GM19395 (cell line): ENCODE results near the gene ABCD4.
A peak's percentile ranks its signal among the peaks of the same experiment; 100 is the strongest.
"Not testable (repeated sequence)": the region's sequence is repeated elsewhere in the genome, so short reads cannot be mapped to it uniquely, and the experiment has no call there.

ENCODE experiments used
- ATAC-seq: cut with Tn5 transposase; IDR thresholded peaks from one replicate; pipeline ENCODE4 v1.9.1; 2021; ENCODE audit warnings: mild to moderate bottlenecking, moderate library complexity; ENCODE audit not compliant: unreplicated experiment

ABCD4 gene

DNA sequence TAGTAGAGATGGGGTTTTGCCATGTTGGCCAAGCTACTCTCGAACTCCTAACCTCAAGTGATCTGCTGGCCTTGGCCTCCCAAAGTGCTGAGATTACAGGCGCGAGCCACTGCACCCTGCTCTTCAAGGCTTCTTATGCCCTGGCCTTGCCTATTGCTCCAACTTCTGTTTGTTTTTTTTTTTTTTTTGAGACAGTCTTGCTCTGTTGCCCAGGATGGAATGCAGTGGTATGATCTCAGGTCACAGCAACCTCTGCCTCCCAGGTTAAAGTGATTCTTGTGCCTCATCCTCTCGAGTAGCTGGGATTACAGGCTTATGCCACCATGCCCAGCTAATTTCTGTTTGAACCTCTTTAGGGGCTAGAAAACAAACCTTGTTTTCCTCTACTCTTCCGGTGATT lies 6.0 kb upstream of the ABCD4 start:
- no peak for ATAC-seq

DNA sequence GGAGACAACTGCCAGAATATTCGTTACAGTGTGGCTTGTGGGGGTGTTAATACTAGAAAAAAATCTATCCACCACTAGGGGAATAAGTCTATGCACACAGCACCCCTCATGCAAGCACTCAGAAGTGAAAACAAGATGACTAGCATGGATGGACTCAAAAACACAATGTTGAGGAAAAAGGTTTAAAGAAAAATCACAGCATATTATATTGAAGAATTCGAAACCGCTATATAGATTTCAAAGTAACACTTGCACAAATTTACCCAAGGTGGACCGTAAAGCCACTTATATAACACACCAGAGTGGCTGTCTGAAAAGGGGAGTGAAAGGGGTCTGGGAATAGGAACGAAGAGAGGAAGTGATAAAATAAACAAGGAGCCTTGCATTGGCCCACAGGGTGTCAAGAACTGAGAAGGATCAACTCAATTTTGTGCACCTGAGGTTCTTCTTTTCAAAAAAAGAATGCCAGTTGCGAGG lies 544 bp downstream of the ABCD4 start:
- ATAC-seq, result peak; percentile 64

DNA sequence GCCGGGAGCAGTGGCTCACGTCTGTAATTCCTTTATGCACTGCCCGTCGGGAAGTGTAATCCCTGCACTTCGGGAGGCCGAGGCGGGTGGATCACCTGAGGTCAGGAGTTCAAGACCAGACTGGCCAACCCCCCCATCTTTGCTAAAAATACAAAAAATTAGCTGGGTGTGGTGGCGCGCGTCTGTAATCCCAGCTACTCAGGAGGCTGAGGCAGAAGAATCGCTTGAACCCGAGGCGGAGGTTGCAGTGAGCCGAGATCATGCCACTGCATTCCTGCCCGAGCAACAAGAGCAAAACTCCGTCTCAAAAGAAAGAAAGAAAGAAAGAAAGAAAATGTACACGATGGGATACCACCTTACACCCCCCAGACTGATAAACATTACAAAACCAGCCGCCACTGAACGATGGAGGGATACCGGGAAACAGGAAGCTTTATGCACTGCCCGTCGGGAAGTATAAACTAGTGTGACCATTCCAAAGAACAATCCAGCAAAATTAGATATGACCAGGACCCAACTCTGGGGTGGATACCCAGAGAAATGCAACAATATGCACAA lies 1.1 kb downstream of the ABCD4 start:
- ATAC-seq, result no peak

DNA sequence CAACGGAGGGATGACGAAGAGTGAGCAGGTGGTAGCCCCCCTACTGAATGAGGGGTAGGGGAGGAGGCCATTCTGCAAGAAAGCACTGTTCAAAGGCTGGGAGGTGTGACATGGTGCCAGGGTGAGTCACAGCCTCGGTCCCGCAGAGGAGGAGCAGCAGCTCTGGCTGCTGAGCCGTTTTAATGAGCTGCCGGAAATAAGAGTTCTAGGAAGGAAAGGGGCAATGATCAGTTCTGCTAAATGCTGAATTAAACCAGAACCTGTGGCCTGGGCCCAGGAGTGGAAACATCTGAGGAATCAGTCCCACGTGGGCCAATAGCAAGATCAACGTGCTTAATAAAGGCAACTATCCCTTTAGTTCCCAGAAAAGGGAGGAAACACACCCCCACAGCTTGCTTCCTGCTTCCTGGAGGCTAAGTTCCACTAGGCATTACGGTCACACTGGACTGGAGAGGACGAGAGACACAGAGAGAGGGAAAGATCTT lies 3.6 kb downstream of the ABCD4 start:
- ATAC-seq, result no peak

DNA sequence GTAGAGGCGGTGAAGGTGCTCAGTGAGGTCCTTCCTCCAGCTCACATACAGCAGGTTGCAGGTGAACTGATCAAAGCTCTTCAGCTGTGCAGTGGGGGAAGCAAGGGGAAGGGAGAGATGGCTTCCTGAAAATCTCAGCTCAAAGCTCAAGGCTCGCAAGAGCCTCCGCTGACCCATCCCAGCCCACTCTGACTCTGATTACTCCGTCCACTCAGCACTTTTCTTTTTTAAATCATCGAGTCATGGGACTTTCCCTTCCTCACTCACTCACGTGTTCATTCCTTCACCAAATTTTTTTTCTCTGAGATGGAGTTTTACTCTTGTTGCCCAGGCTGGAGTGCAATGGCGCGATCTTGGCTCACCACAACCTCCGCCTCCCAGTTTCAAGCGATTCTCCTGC lies 4.7 kb downstream of the ABCD4 start:
- ATAC-seq, result no peak

DNA sequence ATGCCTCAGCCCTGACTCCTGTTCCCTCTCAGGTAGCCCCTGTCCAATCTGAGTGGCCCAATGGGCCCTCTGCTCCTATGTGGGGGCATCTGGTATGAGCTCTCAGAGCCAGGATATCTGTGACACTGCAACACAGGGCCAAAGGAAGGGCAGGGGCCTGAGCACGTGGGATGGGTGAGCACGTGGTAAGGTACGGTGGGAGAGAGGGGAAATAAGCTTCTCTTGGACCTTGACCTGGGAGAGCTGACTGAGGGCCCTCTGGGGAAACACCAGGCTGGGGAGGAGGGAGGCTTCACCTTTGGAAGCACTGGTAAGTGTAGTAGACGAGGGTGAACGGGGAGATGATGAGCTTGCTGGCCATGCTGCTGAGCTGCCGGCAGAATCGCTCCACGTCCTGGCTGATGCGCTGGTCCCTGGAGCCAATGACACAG lies 6.7 kb downstream of the ABCD4 start:
- no peak for ATAC-seq

DNA sequence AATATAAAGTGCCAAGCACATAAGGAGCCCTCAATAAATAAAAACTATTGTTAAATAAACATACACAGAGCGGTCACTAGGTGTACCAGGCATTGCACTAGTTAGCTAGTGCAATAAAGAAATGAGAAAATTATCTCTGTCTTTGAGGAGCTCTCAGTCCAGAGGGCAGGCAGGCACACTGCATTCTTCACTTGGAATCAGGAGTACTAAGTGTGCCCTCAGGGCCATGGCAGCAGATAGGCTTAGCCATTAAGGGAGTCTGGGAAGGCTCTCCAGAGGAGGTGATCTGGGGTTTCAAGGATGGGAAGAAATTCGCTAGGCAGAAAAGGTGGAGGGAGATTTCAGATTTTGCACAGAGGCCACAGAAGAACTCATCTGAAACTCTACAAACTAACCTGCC lies 9.1 kb downstream of the ABCD4 start:
- ATAC-seq, result no peak

DNA sequence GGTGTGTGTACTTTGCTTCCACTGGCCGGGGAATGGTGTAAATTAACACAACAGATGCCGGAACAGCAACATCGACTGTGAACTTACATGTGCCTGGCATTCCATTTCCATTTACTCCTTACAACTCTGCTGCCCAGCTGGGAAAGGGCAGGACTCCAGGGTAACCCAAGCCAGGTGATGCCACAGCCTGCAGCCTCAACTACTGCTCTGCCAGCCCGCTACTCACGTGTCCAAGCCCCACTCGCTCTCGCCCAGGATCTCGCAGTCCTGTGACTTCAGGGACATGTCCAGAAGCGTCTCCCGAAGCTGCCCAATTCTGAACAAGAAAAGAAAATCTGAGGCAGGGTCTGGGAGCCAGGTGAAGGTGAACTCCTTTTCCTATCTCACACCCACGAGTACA lies 10.7 kb downstream of the ABCD4 start:
- ATAC-seq, result no peak

DNA sequence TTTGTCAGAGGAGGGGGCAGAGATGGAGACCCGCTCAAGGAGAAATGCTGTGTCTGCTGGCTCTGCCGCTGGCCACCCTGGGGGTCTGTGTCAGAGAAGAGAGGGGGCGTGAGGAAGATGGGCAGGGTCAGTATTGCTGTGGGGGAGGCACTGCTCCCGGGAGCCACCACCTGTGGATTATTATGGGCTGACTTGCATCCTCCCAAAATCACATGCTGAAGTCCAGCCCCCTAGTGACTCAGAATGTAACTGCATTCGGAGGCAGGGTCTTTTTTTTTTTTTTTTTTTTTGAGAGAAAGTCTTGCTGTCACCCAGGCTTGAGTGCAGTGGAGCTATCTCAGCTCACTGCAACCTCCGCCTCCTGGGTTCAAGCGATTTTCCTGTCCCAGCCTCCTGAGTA lies 12.3 kb downstream of the ABCD4 start:
- ATAC-seq, result no peak

DNA sequence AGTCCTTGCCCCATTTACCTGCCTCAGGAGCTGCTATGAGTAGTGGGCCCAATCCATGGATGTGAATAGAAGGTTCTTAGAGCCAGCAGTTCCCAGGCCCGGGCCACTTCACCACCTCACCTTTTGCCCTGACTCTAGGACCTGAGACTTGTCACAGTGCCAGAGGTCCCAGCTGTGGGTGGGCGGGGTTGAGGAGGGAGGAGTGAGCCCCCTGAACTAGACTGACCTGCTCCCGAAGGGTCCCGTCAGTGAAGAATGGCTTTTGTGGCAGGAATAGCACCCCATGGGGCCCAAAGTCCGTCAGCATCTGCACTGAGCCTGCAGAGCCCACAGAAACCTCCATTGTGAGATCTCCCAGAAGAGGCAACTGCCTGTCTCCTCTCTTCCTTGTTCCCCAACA lies 12.9 kb downstream of the ABCD4 start:
- no peak for ATAC-seq

DNA sequence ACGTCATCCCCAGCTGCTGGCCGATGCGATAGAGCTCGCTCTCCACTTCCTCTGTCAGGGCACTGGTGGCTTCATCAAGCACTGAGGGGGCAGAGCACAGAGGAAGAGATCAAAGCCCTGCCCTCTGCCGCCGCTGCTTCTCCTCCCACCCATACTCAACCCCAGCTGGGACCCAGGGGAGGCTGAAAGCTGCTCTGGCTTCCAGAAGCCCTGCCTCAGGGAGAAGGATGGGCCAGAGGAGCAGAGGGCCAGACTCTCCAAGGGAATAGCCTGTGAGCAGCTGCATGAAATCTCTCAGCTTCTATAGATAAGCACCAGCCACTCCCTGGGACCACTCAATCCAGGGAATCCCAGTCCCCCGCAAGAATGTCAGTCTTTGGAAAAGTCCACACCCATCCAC lies 16.0 kb downstream of the ABCD4 start:
- no peak for ATAC-seq

DNA sequence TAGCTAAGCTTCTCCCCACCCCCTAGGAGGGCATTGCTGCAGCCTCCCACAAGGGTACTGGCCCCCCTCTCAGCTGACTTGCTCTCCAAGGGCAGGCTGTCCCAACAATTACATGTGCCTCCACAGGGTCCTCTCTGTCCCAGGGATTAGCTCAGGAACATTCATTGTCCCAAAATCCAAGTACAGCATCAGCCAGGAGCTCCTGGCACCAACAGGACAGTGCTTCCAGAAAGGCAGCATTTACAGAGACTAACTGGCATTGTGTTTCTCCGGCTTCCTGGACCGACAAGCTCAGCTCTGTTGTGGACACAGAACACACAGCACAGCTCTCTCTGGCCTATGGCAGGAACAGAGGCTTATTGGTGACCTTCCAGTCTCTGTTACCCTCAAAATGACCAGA lies 21.7 kb downstream of the ABCD4 start:
- ATAC-seq, result no peak

DNA sequence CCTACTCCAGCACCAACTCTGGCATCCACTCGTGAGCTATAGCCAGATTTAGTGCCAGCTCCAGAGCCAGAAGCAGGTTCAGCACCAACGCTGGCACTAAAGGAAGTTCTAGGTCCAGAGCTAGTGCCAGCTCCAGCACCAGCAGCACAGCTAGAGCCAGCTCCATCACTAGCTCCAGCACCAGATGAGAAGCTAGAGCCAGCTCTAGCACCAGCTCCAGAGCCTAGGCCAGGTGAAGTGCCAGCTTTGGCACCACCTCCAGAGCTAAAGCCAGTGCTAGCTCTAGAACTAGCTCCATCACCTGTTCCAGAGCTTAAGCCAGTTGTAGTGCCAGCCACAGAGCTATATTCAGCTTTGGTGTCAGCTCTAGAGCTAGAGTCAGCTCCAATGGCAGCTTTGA lies 24.7 kb downstream of the ABCD4 start:
- no peak for ATAC-seq

DNA sequence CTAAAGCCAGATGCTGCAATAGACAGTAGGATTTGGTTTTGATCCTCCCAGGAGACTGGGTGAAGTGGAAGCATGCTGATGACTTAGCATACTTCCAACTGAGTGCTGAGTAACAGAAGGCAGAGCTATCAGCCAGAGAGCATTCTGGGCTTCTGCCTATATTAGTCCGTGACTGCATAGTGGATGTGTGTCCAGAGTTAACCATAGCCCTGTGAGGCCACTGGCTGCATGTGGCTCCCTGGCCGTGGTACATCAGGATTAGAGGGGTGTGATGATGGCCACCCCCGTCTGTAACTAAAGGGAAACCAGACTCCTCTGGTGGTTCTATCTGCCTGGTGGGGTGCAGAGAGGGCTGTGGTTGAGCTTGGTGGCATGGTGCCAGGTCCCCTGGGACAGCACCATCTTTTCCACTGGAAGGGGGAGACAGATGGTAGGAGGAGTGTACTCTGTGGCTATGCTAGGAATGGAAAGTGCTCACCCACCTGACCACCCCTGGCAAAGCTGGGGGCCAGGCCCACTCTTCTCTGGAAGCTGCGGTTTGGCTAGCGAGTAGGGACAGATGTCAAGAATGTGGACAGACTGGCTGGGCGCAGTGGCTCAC lies 27.4 kb downstream of the ABCD4 start:
- ATAC-seq, result no peak

DNA sequence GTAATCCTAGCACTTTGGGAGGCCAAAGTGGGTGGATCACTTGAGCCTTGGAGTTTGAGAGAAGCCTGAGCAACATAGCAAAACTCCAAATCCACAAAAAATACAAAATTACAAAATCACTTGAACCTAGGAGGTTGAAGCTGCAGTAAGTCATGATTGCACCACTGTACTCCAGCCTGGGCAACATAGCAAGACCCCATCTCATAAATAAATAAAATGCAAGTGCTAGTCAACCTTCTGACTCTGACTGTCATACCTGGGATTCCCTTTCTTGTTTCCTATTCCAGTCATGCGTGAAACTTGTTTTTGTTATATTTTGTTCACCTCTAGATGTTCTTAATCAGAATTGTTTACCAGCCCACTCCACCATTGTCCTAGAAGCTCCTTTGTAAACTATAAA lies 31.4 kb downstream of the ABCD4 start:
- no peak for ATAC-seq

DNA sequence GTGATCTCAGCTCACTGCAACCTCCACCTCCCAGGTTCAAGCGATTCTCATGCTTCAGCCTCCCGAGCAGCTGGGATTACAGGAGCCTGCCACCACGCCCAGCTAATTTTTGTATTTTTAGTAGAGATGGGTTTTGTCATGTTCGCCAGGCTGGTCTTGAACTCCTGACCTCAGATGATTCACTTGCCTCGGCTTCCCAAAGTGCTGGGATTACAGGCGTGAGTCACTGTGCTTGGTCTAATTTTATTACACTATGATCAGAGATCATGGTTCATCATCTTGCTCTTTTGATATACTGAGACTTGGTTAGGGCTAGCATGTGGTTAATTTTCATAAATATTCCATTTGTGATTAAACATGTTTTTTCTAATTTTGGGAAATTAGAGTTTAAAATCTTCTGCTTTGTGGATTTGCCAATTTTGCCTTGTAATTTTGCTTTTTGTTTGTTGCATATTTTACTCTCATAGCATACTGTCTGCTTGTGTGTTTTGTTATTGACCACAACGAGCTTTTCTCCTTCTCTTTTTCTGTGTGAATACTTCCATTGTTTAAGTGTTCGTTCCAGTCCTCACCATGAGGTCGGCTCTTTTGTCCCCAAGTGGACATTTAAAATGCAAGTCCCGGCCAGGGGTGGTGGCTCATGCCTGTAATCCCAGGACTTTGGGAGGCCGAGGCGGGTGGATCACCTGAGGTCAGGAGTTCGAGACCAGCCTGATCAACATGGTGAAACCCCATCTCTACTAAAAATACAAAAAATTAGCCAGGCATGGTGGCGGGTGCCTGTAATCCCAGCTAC lies 32.2 kb downstream of the ABCD4 start:
- not testable (repeated sequence) for ATAC-seq

DNA sequence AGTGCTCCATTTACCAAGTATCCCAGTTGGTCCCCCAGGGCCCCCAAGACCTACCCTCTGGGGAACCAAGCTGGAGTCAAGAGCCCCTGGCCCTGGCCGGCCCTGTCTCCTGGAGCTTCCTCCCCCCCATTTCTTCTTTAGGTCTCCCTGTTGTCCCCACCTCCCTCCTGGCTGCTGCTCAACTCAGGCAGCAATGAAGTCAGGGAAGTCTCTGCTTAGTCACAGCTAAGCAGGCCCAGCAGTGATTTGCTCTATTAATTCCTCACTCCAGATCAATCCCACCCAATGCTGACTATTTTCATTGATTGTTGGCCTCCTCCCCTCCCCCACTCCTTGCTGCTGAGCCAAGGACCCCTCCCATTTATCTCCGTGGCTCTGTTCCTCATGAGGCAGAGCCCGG lies 35.1 kb downstream of the ABCD4 start:
- no peak for ATAC-seq

DNA sequence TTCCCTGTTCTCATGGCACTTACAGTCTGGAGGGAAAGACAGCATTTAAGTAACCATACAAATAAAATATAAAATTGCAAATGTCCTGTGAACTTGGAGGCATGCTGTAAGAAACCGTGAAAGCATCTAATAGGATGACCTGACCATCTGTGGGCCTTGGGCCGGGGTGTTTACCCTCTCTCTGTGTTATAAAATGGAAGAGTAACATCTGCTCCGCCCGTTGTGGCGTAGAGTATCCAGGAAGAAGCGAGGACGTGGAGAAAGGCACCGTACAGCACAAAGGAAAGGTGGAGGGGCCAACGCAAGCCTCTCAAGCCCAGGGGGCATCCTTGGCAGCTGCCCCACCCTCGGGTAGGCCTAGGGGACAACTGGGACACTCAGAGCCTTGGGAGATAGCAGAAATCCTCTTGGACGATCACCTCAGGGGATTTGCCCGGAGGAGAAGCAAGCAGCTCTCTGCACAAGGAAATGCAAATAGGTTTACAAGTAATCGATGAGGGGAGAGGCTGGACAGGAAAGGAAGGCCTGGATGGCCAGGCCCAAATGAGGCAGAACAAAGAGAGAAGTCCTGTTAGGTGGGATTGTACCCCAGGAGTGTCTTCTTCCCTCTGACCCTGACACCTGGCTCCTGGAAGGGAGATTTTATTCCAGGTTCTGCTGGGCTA lies 37.3 kb downstream of the ABCD4 start:
- ATAC-seq, result no peak

DNA sequence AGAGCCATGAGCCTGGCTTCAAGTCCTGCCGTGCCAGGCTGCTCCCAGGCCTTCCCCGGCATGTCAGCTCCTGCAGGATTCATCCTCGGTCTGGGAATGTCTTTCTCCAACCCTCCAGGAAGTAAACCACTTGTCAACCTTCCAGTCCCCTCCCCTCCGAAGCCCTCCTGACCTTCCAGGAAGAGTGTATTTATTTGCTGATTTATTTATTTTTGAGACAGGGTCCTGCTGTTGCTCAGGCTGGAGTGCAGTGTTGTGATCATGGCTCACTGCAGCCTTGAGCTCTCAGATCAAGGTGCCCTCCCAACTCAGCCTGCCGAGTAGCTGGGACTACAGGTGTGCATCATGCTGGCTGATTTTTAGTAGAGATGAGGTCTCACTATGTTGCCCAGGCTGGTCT lies 38.8 kb downstream of the ABCD4 start:
- ATAC-seq, result no peak

DNA sequence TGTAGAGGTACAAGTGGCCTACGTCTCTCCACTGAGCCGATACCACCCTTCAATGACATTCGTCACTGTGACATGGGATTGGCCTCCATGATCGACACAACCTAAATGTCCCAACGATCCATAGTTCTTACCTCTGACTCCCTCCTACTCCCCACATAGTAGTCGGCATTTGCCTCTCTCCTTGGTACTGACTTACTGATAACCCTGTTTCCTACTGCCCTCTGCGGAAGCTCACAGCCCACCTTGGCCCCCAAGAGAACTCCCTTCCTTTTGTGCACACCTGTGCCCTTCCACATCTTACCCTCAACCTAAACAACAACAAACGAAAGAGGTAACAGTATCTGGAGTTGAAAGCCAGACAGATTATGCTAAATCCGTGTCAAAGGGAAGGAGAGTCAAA lies 39.6 kb downstream of the ABCD4 start:
- no peak for ATAC-seq

DNA sequence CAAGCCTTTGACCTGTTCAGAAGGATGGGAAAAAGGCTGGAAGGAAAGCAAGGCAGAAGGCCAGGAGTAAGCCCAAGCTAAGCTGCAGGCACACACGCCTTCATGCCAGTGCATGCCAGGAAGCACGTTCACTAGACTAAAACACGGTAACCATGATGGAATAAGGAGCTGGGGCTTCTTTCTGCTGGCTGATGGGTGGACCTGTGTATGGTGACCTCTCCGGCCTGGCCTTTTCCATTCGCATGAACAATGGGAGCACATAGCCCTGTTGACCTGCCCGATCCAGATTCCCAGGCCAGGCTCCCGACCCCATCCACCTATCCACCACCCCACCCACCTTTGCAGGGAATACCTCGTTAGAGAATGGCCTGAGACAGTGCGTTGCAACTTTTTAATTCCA lies 40.7 kb downstream of the ABCD4 start:
- ATAC-seq, result no peak

DNA sequence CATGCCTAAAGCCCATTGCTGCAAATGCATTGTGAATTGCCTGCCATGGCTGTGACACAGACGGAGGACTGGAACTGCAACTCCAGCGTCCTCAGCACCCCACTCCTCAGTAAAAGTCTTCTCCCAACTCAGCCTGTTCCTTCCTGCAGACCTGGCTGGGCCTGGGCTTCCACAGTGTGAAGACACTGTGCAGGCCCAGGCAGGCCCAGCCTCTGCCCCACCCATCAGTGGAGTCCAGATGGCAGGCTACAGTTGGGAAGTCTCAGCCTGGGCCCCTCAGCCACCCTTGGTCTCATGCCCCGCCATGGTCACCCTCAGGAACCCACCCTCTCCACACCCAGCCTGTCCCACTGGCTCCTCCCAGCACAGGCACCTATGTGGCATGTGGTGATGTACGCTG lies 41.4 kb downstream of the ABCD4 start:
- no peak for ATAC-seq
